Endothelial cell of umbilical vein (primary cell): Measurements from ENCODE around the gene TAS2R13. TPM values are rescaled to one million over a fixed set of nuclear protein-coding genes. Genes with fewer than 3 reads are reported as not detected.

Source experiments
- BruUV-seq: library from RNA; stranded (reverse); fragments of 400-500 nt; replicated peaks from 2 replicates; lab custom pipeline; 2021; lab: Mats Ljungman, UMichigan
- CTCF ChIA-PET: fragments of 300-600, 350-600 bp; sonication (Branson Sonifier 250); formaldehyde crosslinking; loops from one replicate; lab custom pipeline; 2021; ENCODE audit warnings: antibody characterized with exemption, inconsistent platforms; lab: Charles Lee
- POLR2A ChIA-PET: fragments of 300-600, 350-600 bp; sonication (Branson Sonifier 250); formaldehyde crosslinking; loops from one replicate; lab custom pipeline; 2021; ENCODE audit warnings: antibody characterized with exemption, inconsistent platforms; lab: Charles Lee
- DNase-seq: peaks from one replicate; pipeline ENCODE4 v3.0.0-alpha.2; 2011; ENCODE audit warnings: low read depth, low spot score
- FAIRE-seq: peaks from 2 replicates; lab custom pipeline; 2011; peaks lifted over from hg19 to GRCh38; lab: Jason Lieb, UNC
- H2AFZ ChIP-seq: 2 replicates; pipeline ENCODE4 v1.6.0; 2012; ENCODE audit warnings: low read depth, low read length, control low read depth, inconsistent platforms
- H3K27ac ChIP-seq: 2 replicates; pipeline ENCODE4 v1.5.1; 2011; ENCODE audit warnings: low read depth, mild to moderate bottlenecking, control low read depth, low read length, moderate library complexity; ENCODE audit not compliant: insufficient read depth
- H3K27me3 ChIP-seq, 2 experiments: 2 replicates each; pipeline versions ENCODE4 v1.6.0 to v1.6.1; 2011; ENCODE audit warnings: low read length in 2 of 2, mixed read lengths in 1 of 2; ENCODE audit not compliant: control insufficient read depth in 2 of 2, insufficient read depth in 2 of 2
- H3K36me3 ChIP-seq, 2 experiments: 2 replicates in 1 of 2; 3 replicates in 1 of 2; pipeline ENCODE4 v1.5.1; 2011; ENCODE audit warnings: low read length in 2 of 2, mild to moderate bottlenecking in 1 of 2, moderate library complexity in 1 of 2; ENCODE audit not compliant: control insufficient read depth in 2 of 2, insufficient read depth in 2 of 2; ENCODE audit errors: extremely low read depth in 1 of 2
- H3K4me1 ChIP-seq: 3 replicates; pipeline ENCODE4 v1.5.1; 2011; ENCODE audit warnings: mild to moderate bottlenecking, low read length; ENCODE audit not compliant: control insufficient read depth, insufficient read depth; ENCODE audit errors: extremely low read depth
- H3K4me2 ChIP-seq: 2 replicates; pipeline ENCODE4 v1.6.1; 2011; ENCODE audit warnings: low read length, control low read depth, mixed read lengths; ENCODE audit not compliant: insufficient read depth
- H3K4me3 ChIP-seq, 3 experiments: fragments of 200-600 bp in 1 of 3; sonication (generic), shearing (Covaris generic) in 1 of 3; replicated peaks in 1 of 3; 2 replicates each; pipeline ENCODE4 v1.5.1; 2011 to 2016; ENCODE audit warnings: control low read depth in 3 of 3, low read length in 3 of 3, mild to moderate bottlenecking in 2 of 3, inconsistent platforms in 1 of 3, low read depth in 1 of 3, moderate library complexity in 1 of 3; ENCODE audit not compliant: insufficient read depth in 1 of 3
- H3K79me2 ChIP-seq: 2 replicates; pipeline ENCODE4 v1.6.0; 2012; ENCODE audit warnings: low read length, inconsistent platforms; ENCODE audit not compliant: control insufficient read depth, insufficient read depth
- H3K9ac ChIP-seq: replicated peaks from 2 replicates; pipeline ENCODE3; 2011; ENCODE audit warnings: low read length, control low read depth; ENCODE audit not compliant: insufficient read depth; ENCODE audit errors: extremely low read depth
- H3K9me1 ChIP-seq: replicated peaks from 3 replicates; pipeline ENCODE4 v1.6.0; 2011; ENCODE audit warnings: mild to moderate bottlenecking, low read length; ENCODE audit not compliant: control insufficient read depth, insufficient read depth; ENCODE audit errors: extremely low read depth
- H3K9me3 ChIP-seq: replicated peaks from 2 replicates; pipeline ENCODE4 v1.5.1; 2012; ENCODE audit warnings: low read length, inconsistent platforms; ENCODE audit not compliant: control insufficient read depth, insufficient read depth
- H4K20me1 ChIP-seq: replicated peaks from 2 replicates; pipeline ENCODE3; 2011; ENCODE audit warnings: mild to moderate bottlenecking, low read length; ENCODE audit not compliant: control insufficient read depth, insufficient read depth; ENCODE audit errors: extremely low read depth
- CTCF ChIP-seq, 2 donors: IDR thresholded peaks; 1 replicate in 1 of 2; 2 replicates in 1 of 2; pipeline ENCODE4 v1.5.1; 2011; ENCODE audit warnings: low read length in 2 of 2, mild to moderate bottlenecking in 2 of 2, moderate library complexity in 2 of 2, control low read depth in 1 of 2, inconsistent platforms in 1 of 2, low read depth in 1 of 2; ENCODE audit not compliant: insufficient read depth in 1 of 2; ENCODE audit errors: extremely low read depth in 1 of 2
- EZH2 ChIP-seq: IDR thresholded peaks from 2 replicates; pipeline ENCODE4 v1.6.1; 2012; ENCODE audit warnings: borderline replicate concordance, low read depth, mild to moderate bottlenecking, moderate library complexity, low read length, inconsistent platforms; ENCODE audit not compliant: severe bottlenecking
- FOS ChIP-seq: IDR thresholded peaks from 2 replicates; pipeline ENCODE4 v1.6.1; 2011; ENCODE audit warnings: mild to moderate bottlenecking, low read length, moderate library complexity, borderline replicate concordance; ENCODE audit not compliant: insufficient read depth
- GATA2 ChIP-seq: IDR thresholded peaks from 2 replicates; pipeline ENCODE4 v1.7.0; 2011; ENCODE audit warnings: low read depth, mild to moderate bottlenecking, moderate library complexity, mixed read lengths, low read length; ENCODE audit not compliant: insufficient read length, insufficient read depth
- JUN ChIP-seq: IDR thresholded peaks from 2 replicates; pipeline ENCODE4 v1.6.1; 2011; ENCODE audit warnings: borderline replicate concordance, low read depth; ENCODE audit not compliant: insufficient read length, insufficient read depth
- MAX ChIP-seq: IDR thresholded peaks from 2 replicates; pipeline ENCODE4 v1.6.1; 2011; ENCODE audit not compliant: insufficient read depth, insufficient read length
- MYC ChIP-seq: IDR thresholded peaks from one replicate; pipeline ENCODE4 v1.6.1; 2011; ENCODE audit warnings: mild to moderate bottlenecking, low read depth, low read length
- POLR2A ChIP-seq: IDR thresholded peaks from 2 replicates; pipeline ENCODE4 v1.6.1; 2012; ENCODE audit warnings: low read depth, mild to moderate bottlenecking, control low read depth, low read length
- POLR2AphosphoS5 ChIP-seq: IDR thresholded peaks from 2 replicates; pipeline ENCODE4 v1.6.1; 2012; ENCODE audit warnings: low read depth, mild to moderate bottlenecking, control low read depth, low read length, moderate library complexity; ENCODE audit not compliant: insufficient read depth
- dilution Hi-C: fragments of 300-500 bp; cut with MboI; formaldehyde crosslinking; loops from one replicate; pipeline ENCODE4 v1.15.0; 2019; ENCODE audit warnings: low sequenced_read_pairs; ENCODE audit not compliant: extremely low pct_ligation_motif_present
- intact Hi-C: fragments of 100-400 bp; cut with micrococcal nuclease; formaldehyde crosslinking; loops from one replicate; pipeline ENCODE4 v1.10.0; 2022
- polyA plus RNA-seq, 4 experiments: library from polyadenylated mRNA; depleted of rRNA in 3 of 4; stranded (reverse) in 3 of 4; unstranded in 1 of 4; fragments of >200 nt; gene quantifications; 2 replicates each; pipeline versions ENCODE4 v1.2.1 to v1.2.3, GENCODE V29; 2011 to 2012; ENCODE audit warnings: missing spikeins in 1 of 4
- total RNA-seq: library from RNA; stranded (reverse); gene quantifications from 2 replicates; pipeline ENCODE4 v1.2.3, GENCODE V29; 2021

Gene TAS2R13
- total and polyA plus RNA-seq, 2 donors (not counting 3 experiments of a cell fraction or from before 2014, with no cell fraction given), result 0.04 to 1.7 TPM

DNA sequence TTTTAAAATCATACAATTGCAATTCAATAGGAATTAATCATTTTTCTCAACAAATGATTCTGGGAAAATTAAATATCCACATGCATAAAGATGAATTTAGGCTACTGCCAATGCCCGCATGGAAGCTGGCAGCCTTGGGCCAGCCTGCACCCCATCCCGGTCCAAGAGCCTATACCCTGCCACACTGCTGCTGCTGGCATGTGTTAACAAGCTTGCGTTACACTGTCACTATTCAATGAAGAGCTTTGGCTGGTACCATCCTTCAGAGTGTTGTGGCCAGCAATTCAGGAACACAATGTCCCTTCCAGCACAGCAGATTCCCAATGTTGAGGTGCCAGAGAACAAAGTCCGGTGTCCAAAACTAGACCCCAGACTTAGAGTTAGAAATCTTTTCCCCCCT is 43.3 kb upstream of the TAS2R13 start:
- CTCF ChIA-PET, result no interaction called here

More for the DNA sequence above, 43.3 kb upstream of the TAS2R13 start:
- Histone ChIP-seq H3K9me1 (no peaks in the 10 kb centered on the region), H3K36me3 (no peaks in the 10 kb centered on the region), H3K9ac (no peak overlapping the region), H3K27me3 (no peaks in the 10 kb centered on the region), H3K9me3 (no peaks in the 10 kb centered on the region), H4K20me1 (no peaks in the 10 kb centered on the region), H3K4me3 (no peak overlapping the region), H2AFZ (no peak overlapping the region), H3K4me2 (no peak overlapping the region), H3K4me1 (no peaks in the 10 kb centered on the region), H3K27ac (no peak overlapping the region), H3K79me2 (no peaks in the 10 kb centered on the region)
- BruUV-seq, result no TSS peak
- TF ChIP-seq POLR2AphosphoS5, result no peak
- TF ChIP-seq EZH2, result no peak
- no peak for TF ChIP-seq MYC
- no peak for TF ChIP-seq MAX
- TF ChIP-seq CTCF (IDR thresholded peaks at IDR 0.05; ENCODE audit: extremely low read depth in 1 of 2, insufficient read depth in 1 of 2, low read depth in 1 of 2, low read length in 2 of 2), result no peak
- TF ChIP-seq POLR2A, result no peak
- no peak for TF ChIP-seq FOS
- no peak for TF ChIP-seq GATA2
- TF ChIP-seq JUN, result no peak
- intact Hi-C loops, result no loop called here
- dilution Hi-C loops, result no loop called here
- FAIRE-seq, result no peak
- POLR2A ChIA-PET, result no interaction called here
- DNase-seq, result no peak
